ENCODE results near the gene AASDHPPT. TPM values are rescaled to one million over a fixed set of nuclear protein-coding genes. Genes with fewer than 3 reads are reported as not detected.
"Not testable (repeated sequence)": the region's sequence is repeated elsewhere in the genome, so short reads cannot be mapped to it uniquely, and the experiment has no call there.

Gene AASDHPPT
- 10 to 100 TPM; 50.7 to 91.5 (median 80.5) TPM for polyA plus RNA-seq (ENCODE audit: insufficient read length in 4 of 4)

- DNase-seq (ENCODE audit: low read depth in 4 of 4, low spot score in 3 of 4) = peak; percentile 45 to 62 (median 50)
Measured at GRCh38 chr11:106077609-106078455, at the start of gene AASDHPPT. Gene AASDHPPT (plus strand): TSS chr11:106077662. CDS start chr11:106077711, 49 bp downstream.

- no peak for DNase-seq (ENCODE audit: low read depth in 4 of 4, low spot score in 3 of 4)
Measured at GRCh38 chr11:106030609-106031008, 46.9 kb upstream of the AASDHPPT start.

GRCh38 chr11:106031202-106031810 is 46.2 kb upstream of the AASDHPPT start:
- no peak for DNase-seq (ENCODE audit: low read depth in 4 of 4, low spot score in 3 of 4)

DNA sequence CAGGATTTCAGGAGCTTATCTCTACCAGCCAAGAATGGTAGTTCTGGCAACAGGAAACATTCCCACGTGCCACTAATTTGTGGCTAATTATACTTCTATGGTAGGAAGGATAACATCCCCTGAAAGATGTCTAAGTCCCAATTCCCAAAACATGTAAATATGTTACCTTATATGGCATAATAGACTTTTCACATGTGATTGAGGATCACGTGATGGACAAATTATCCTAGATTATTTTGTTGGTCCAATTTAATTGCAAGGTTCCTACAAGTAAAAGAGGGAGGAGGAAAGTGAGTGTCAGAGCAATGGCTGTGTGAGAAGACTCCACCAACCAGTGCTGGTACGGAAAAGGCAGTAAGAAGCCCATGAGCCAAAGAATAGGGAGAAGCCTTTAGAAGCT is 45.5 kb upstream of the AASDHPPT start:
- no peak for DNase-seq (ENCODE audit: low read depth in 4 of 4, low spot score in 3 of 4)

GRCh38 chr11:106032861-106033260 is 44.6 kb upstream of the AASDHPPT start:
- DNase-seq (ENCODE audit: low read depth in 4 of 4, low spot score in 3 of 4) = no peak

DNA sequence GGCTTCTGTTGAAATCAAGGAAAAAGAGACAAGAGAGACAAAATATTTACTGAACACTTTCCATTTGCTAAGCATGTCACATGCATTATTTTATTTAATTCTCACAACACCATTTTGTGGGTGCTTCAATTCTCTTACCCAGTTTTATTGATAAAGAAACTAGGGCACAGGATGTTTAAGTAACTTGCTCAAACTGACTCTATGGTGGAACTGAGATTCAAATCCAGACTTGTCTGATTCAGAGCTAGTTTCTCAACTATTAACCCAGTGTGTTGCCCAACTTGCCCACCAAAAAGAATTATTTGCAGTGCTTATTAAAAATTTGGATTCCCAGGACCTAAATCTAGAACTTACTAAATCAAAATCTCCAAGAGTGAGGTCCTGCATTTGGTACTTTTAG is 33.9 kb upstream of the AASDHPPT start:
- DNase-seq (ENCODE audit: low read depth in 4 of 4, low spot score in 3 of 4) = no peak

GRCh38 chr11:106047631-106048030 is 29.8 kb upstream of the AASDHPPT start:
- DNase-seq (ENCODE audit: low read depth in 4 of 4, low spot score in 3 of 4) = no peak

- no peak for DNase-seq (ENCODE audit: low read depth in 4 of 4, low spot score in 3 of 4)
Measured at GRCh38 chr11:106049727-106050476, 27.6 kb upstream of the AASDHPPT start.

GRCh38 chr11:106051103-106051502 is 26.4 kb upstream of the AASDHPPT start:
- no peak for DNase-seq (ENCODE audit: low read depth in 4 of 4, low spot score in 3 of 4)

DNA sequence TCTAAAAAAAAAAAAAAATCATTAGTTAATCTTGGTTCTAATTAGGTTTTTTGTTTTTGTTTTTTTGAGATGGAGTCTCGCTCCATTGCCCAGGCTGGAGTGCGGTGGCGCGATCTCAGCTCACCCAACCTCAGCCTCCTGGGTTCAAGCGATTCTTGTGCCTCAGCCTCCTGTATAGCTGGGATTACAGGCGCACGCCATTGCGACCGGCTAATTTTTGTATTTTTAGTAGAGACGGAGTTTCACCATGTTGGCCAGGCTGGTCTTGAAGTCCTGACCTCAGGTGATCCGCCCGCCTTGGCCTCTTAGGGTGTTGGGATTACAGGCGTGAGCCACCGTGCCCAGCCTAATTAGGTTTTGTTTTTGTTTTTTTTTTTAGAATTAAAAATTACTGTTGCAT is 19.1 kb upstream of the AASDHPPT start:
- DNase-seq (ENCODE audit: low read depth in 4 of 4, low spot score in 3 of 4) = not testable (repeated sequence)

- DNase-seq (ENCODE audit: low read depth in 4 of 4, low spot score in 3 of 4) = no peak
Measured at GRCh38 chr11:106059617-106060016, 17.8 kb upstream of the AASDHPPT start.

GRCh38 chr11:106061249-106061784 is 16.1 kb upstream of the AASDHPPT start:
- DNase-seq (ENCODE audit: low read depth in 4 of 4, low spot score in 3 of 4) = no peak

- no peak for DNase-seq (ENCODE audit: low read depth in 4 of 4, low spot score in 3 of 4)
Measured at GRCh38 chr11:106061954-106062949, 15.2 kb upstream of the AASDHPPT start.

DNA sequence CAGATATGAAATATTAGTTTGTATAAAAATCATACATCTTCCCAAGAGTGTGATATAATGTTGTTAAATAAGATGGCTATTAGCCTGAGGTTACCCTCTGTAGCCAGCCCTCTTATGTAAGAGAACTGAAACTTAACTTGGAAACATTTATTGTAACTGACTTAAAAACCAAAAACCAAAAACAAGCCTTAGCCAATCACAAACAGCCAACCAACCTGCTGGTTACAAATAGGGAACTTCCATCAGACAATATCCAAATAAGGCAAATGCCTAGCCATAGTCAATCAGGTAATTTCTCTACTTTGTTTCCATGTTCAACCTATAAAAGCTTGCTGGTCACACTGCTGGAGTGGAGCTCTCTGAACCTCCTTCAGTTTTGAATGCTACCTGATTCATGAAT is 14.5 kb upstream of the AASDHPPT start:
- DNase-seq (ENCODE audit: low read depth in 4 of 4, low spot score in 3 of 4) = no peak

- DNase-seq (ENCODE audit: low read depth in 4 of 4, low spot score in 3 of 4) = no peak
Measured at GRCh38 chr11:106070606-106071005, 6.9 kb upstream of the AASDHPPT start.

GRCh38 chr11:106072804-106073203 is 4.7 kb upstream of the AASDHPPT start:
- DNase-seq (ENCODE audit: low read depth in 4 of 4, low spot score in 3 of 4) = no peak

DNA sequence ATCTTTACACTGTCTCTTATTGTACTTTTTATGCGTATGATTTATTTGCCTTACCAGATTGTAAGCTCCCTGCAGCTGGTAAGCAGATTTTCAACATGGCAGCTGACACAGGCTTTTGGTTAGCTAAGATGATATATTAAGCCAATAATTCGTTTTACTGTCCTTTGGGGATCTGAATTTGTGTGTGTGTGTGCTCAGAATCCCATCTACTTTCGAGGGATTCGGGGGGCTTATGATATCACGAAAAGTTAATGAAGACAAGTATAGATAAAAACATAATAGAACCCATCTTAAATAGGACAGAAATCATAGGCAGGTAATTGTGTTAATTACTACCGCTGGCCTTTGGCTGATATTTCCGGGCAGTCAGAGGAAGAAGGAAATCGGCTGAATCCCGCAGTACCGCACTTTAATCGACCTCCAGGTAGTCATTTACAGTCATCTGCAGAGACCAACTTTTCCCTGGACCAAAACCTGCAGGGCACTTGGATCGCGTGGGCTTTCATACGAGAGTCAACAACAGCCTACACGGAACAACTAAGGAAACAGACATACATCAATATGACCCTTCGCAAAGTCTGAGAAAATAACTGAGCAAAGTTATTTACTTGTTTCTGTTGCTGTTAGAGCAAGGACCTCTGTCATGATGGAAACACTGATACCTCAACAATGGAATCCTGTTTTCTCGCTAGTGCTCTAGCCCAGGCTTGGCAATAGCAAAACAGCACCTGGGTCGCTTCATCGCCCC is 1.1 kb upstream of the AASDHPPT start:
- DNase-seq (ENCODE audit: low read depth in 4 of 4, low spot score in 3 of 4) = peak in 2 of 4 donors; percentile 14

DNA sequence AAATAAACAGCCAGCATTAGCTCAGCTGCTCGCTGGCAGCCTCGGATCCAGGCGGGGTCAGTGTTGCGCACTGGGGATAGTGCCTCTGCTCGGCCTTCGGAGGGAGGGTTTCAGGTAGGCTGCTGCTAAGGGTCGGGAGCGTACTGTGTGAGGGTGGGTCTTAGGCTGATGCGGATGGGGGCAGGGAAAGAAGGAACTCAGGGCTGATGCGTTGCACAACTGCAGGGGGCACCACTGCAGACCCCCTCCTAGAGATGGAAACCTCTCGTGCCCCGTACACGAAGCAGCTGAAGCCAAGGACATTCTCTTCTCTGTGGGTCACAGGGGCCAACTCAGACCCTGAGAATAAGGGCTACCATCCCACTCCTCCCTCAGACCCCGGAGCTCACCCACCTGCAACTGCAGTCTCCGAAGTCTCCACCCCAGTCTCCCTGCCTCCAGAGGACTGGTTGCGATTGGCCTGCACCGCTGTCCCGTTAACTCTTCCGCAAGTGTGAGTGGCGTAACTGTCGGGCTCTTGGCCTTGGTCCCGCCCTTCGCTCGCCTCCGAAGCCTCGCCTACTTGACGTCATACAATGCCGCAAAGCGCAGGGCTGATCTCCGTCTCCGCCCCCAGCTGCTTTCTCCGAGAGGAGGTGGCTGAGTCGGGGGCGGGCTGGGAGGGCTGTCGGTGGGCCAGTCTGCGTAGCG is 398 bp upstream of the AASDHPPT start, which contains the start of gene KBTBD3:
TSS of gene KBTBD3 (minus strand) at position 429 of the 690 bp plus-strand sequence. CDS start 18,250 bp downstream, outside the sequence.
- peak; percentile 98 to 99 (median 99) for DNase-seq (ENCODE audit: low read depth in 4 of 4, low spot score in 3 of 4)
